Activated CD4-positive, alpha-beta memory T cell treated with anti-CD3 and anti-CD28 coated beads, Interleukin-2, amount 10 ng/mL, durations not matched to agents 7 days and 5 days (primary cell): Measurements from ENCODE around the gene EIF2D. TPM values are rescaled to one million over a fixed set of nuclear protein-coding genes. Genes with fewer than 3 reads are reported as not detected.

ENCODE experiments used
- CTCF ChIA-PET: fragments of 350-600 bp; sonication (Branson Sonifier 250); formaldehyde crosslinking; loops from one replicate; lab custom pipeline; 2021; ENCODE audit warnings: antibody characterized with exemption, inconsistent platforms; lab: Charles Lee
- POLR2A ChIA-PET: fragments of 350-600 bp; sonication (Branson Sonifier 250); formaldehyde crosslinking; loops from one replicate; lab custom pipeline; 2021; ENCODE audit warnings: antibody characterized with exemption; lab: Charles Lee
- DNase-seq: peaks from one replicate; pipeline ENCODE4 v3.0.0-alpha.2; 2020
- H3K27ac Mint-ChIP-seq: one replicate; pipeline ENCODE4 v1.8.0; 2021; ENCODE audit warnings: mild to moderate bottlenecking, mixed read lengths
- H3K27me3 Mint-ChIP-seq: one replicate; pipeline ENCODE4 v1.8.0; 2021; ENCODE audit warnings: mixed read lengths
- H3K36me3 Mint-ChIP-seq: one replicate; pipeline ENCODE4 v1.8.0; 2021; ENCODE audit warnings: low read depth, mixed read lengths
- H3K4me1 Mint-ChIP-seq: one replicate; pipeline ENCODE4 v1.8.0; 2021; ENCODE audit warnings: mixed read lengths
- H3K4me3 Mint-ChIP-seq: one replicate; pipeline ENCODE4 v1.8.0; 2021; ENCODE audit warnings: mild to moderate bottlenecking, mixed read lengths
- H3K9me3 Mint-ChIP-seq: one replicate; pipeline ENCODE4 v1.8.0; 2021; ENCODE audit warnings: mixed read lengths
- total RNA-seq, 2 experiments: library from RNA; stranded (reverse); gene quantifications; one replicate each; pipeline ENCODE4 v1.2.3, GENCODE V29; 2021

EIF2D gene
- total RNA-seq, 2 experiments from 2014 or later: 42.2 to 43.1 TPM

GRCh38 chr1:206554701-206555472 lies 57.4 kb downstream of the EIF2D start:
- H3K27me3 Mint-ChIP-seq: no peaks in the 10 kb centered on the region
- H3K4me1 Mint-ChIP-seq: peaks cover 62% of the 10 kb centered on the region
- DNase-seq: no peak
- H3K27ac Mint-ChIP-seq: peak overlapping the region; percentile 94
- ChIA-PET POLR2A (interaction anchor here (0.7 to 24.6 kb wide), 10 partner anchors 9 to 85 kb away, joined by 3 to 1193 read pairs (median 6); partner anchors contain the start of genes EIF2D and RASSF5), CTCF (interaction anchor here (0.9 to 23.3 kb wide), 15 partner anchors 10 to 109 kb away, joined by 3 to 524 read pairs (median 7); partner anchors contain the start of genes DYRK3 and EIF2D)
- peak overlapping the region; percentile 92 for H3K4me3 Mint-ChIP-seq
- H3K36me3 Mint-ChIP-seq: peaks cover 26% of the 10 kb centered on the region
- no peaks in the 10 kb centered on the region for H3K9me3 Mint-ChIP-seq

- H3K27ac Mint-ChIP-seq: peak overlapping the region; percentile 22
- no peak overlapping the region for H3K4me3 Mint-ChIP-seq
- DNase-seq: no peak
- H3K4me1 Mint-ChIP-seq: peaks cover 60% of the 10 kb centered on the region
- POLR2A ChIA-PET: interaction anchor here (1.0 to 24.6 kb wide), 5 partner anchors 9 to 84 kb away, joined by 3 to 1193 read pairs (median 5); partner anchors contain the start of genes EIF2D and IKBKE
- no peaks in the 10 kb centered on the region for H3K9me3 Mint-ChIP-seq
- CTCF ChIA-PET: interaction anchor here (0.6 to 23.3 kb wide), 11 partner anchors 9 to 110 kb away, joined by 3 to 524 read pairs (median 6); no protein-coding TSS in a partner anchor
- no peaks in the 10 kb centered on the region for H3K27me3 Mint-ChIP-seq
- peaks cover 19% of the 10 kb centered on the region for H3K36me3 Mint-ChIP-seq
Observed at GRCh38 chr1:206554211-206554610, 58.1 kb downstream of the EIF2D start.

GRCh38 chr1:206551986-206552326 lies 60.3 kb downstream of the EIF2D start:
- Mint-ChIP-seq H3K4me1 (peaks cover 62% of the 10 kb centered on the region), H3K4me3 (peak overlapping the region; percentile 57), H3K27ac (peak overlapping the region; percentile 86), H3K36me3 (no peaks in the 10 kb centered on the region), H3K9me3 (no peaks in the 10 kb centered on the region), H3K27me3 (no peaks in the 10 kb centered on the region)
- ChIA-PET POLR2A (interaction anchor here (0.9 to 24.6 kb wide), 9 partner anchors 8 to 86 kb away, joined by 3 to 1193 read pairs (median 4); partner anchors contain the start of genes EIF2D and IKBKE), CTCF (interaction anchor here (0.6 to 23.3 kb wide), 18 partner anchors 8 to 183 kb away, joined by 3 to 524 read pairs (median 4); partner anchors contain the start of genes DYRK3, EIF2D and IKBKE)
- DNase-seq: peak; percentile 88

GRCh38 chr1:206551296-206551985 lies 60.8 kb downstream of the EIF2D start:
- no peak for DNase-seq
- Mint-ChIP-seq H3K36me3 (no peaks in the 10 kb centered on the region), H3K27ac (peak overlapping the region; percentile 86), H3K4me3 (no peak overlapping the region), H3K9me3 (no peaks in the 10 kb centered on the region), H3K27me3 (no peaks in the 10 kb centered on the region), H3K4me1 (peaks cover 60% of the 10 kb centered on the region)
- POLR2A ChIA-PET: interaction anchor here (0.9 to 24.6 kb wide), 9 partner anchors 9 to 86 kb away, joined by 3 to 1193 read pairs (median 4); partner anchors contain the start of genes EIF2D and IKBKE
- CTCF ChIA-PET: interaction anchor here (0.6 to 23.3 kb wide), 16 partner anchors 8 to 183 kb away, joined by 3 to 524 read pairs (median 5); partner anchors contain the start of genes DYRK3, EIF2D and IKBKE

- Mint-ChIP-seq H3K4me3 (no peak overlapping the region), H3K27me3 (no peaks in the 10 kb centered on the region), H3K9me3 (no peaks in the 10 kb centered on the region), H3K36me3 (no peaks in the 10 kb centered on the region), H3K27ac (no peak overlapping the region), H3K4me1 (peaks cover 54% of the 10 kb centered on the region)
- ChIA-PET CTCF (interaction anchor here (1.2 to 23.3 kb wide), 3 partner anchors 12 to 114 kb away, joined by 3 to 524 read pairs (median 32); no protein-coding TSS in a partner anchor), POLR2A (interaction anchor here (2.2 to 24.6 kb wide), 2 partner anchors 10 to 25 kb away, joined by 16 to 1193 read pairs; no protein-coding TSS in a partner anchor)
- DNase-seq: no peak
Observed at GRCh38 chr1:206550446-206550845, 61.8 kb downstream of the EIF2D start.

- POLR2A ChIA-PET: interaction anchor here (1.2 to 3.3 kb wide), 6 partner anchors 9 to 42 kb away, joined by 3 to 31 read pairs (median 16); no protein-coding TSS in a partner anchor
- CTCF ChIA-PET: interaction anchor here (2.8 to 7.9 kb wide), 4 partner anchors 10 to 77 kb away, joined by 14 to 235 read pairs (median 85); partner anchors contain the start of gene IKBKE
Observed at GRCh38 chr1:206547104-206547503, 65.2 kb downstream of the EIF2D start.

GRCh38 chr1:206545351-206545750 lies 66.9 kb downstream of the EIF2D start:
- H3K27ac Mint-ChIP-seq: no peak overlapping the region
- ChIA-PET POLR2A (interaction anchor here (0.7 to 3.3 kb wide), 11 partner anchors 8 to 38 kb away, joined by 3 to 31 read pairs (median 4); no protein-coding TSS in a partner anchor), CTCF (interaction anchor here (0.6 to 7.9 kb wide), 45 partner anchors 9 to 1371 kb away, joined by 3 to 235 read pairs (median 6); partner anchors contain the start of genes DYRK3, EIF2D, IKBKE and RASSF5)
- no peak for DNase-seq
- H3K4me3 Mint-ChIP-seq: no peak overlapping the region
- no peaks in the 10 kb centered on the region for H3K9me3 Mint-ChIP-seq
- no peaks in the 10 kb centered on the region for H3K27me3 Mint-ChIP-seq
- H3K36me3 Mint-ChIP-seq: no peaks in the 10 kb centered on the region
- peaks cover 18% of the 10 kb centered on the region for H3K4me1 Mint-ChIP-seq

More at GRCh38 chr1:206547104-206547503, 65.2 kb downstream of the EIF2D start:
- H3K9me3 Mint-ChIP-seq: no peaks in the 10 kb centered on the region
- DNase-seq: no peak
- no peak overlapping the region for H3K4me3 Mint-ChIP-seq
- H3K27ac Mint-ChIP-seq: no peak overlapping the region
- no peaks in the 10 kb centered on the region for H3K36me3 Mint-ChIP-seq
- no peaks in the 10 kb centered on the region for H3K27me3 Mint-ChIP-seq
- peaks cover 32% of the 10 kb centered on the region for H3K4me1 Mint-ChIP-seq

GRCh38 chr1:206544562-206545257 lies 67.6 kb downstream of the EIF2D start:
- no peaks in the 10 kb centered on the region for H3K27me3 Mint-ChIP-seq
- no peaks in the 10 kb centered on the region for H3K9me3 Mint-ChIP-seq
- peak; percentile 83 for DNase-seq
- no peaks in the 10 kb centered on the region for H3K36me3 Mint-ChIP-seq
- H3K4me1 Mint-ChIP-seq: peaks cover 17% of the 10 kb centered on the region
- CTCF ChIA-PET: interaction anchor here (0.6 to 7.9 kb wide), 43 partner anchors 7 to 1371 kb away, joined by 3 to 235 read pairs (median 7); partner anchors contain the start of genes DYRK3, EIF2D, IKBKE and RASSF5
- H3K4me3 Mint-ChIP-seq: no peak overlapping the region
- POLR2A ChIA-PET: interaction anchor here (0.5 to 3.3 kb wide), 15 partner anchors 9 to 46 kb away, joined by 3 to 31 read pairs (median 4); no protein-coding TSS in a partner anchor
- H3K27ac Mint-ChIP-seq: no peak overlapping the region

Other genes starting within 250 kb of the EIF2D start
- 10 to 100 TPM; 61.8 to 63.6 TPM for gene IKBKE, start 142.0 kb downstream of the EIF2D start, total RNA-seq
- 100 to 1,000 TPM; 213 to 216 TPM for gene RASSF5, start 104.9 kb downstream of the EIF2D start, total RNA-seq
- gene DYRK3, start 23.1 kb upstream of the EIF2D start, total RNA-seq: 1 to 10 TPM; 8.8 to 9.2 TPM
- 10 to 100 TPM; 89.1 to 95.2 TPM for gene MAPKAPK2, start 72.4 kb upstream of the EIF2D start, total RNA-seq
- gene IL19, start 158.3 kb upstream of the EIF2D start, total RNA-seq: not detected
- 1 to 10 TPM in 1 of 2 experiments, under 1 TPM in 1; 0.73 to 1.9 TPM for gene IL10, start 160.0 kb upstream of the EIF2D start, total RNA-seq